ENCODE results near the gene EIF3B.

- TF ChIP-seq, protein P1, sequence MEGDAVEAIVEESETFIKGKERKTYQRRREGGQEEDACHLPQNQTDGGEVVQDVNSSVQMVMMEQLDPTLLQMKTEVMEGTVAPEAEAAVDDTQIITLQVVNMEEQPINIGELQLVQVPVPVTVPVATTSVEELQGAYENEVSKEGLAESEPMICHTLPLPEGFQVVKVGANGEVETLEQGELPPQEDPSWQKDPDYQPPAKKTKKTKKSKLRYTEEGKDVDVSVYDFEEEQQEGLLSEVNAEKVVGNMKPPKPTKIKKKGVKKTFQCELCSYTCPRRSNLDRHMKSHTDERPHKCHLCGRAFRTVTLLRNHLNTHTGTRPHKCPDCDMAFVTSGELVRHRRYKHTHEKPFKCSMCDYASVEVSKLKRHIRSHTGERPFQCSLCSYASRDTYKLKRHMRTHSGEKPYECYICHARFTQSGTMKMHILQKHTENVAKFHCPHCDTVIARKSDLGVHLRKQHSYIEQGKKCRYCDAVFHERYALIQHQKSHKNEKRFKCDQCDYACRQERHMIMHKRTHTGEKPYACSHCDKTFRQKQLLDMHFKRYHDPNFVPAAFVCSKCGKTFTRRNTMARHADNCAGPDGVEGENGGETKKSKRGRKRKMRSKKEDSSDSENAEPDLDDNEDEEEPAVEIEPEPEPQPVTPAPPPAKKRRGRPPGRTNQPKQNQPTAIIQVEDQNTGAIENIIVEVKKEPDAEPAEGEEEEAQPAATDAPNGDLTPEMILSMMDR (conservative IDR thresholded peaks at IDR 0.05; ENCODE audit: low read length), result no peak
- TF ChIP-seq EZH2phosphoT487 (IDR thresholded peaks at IDR 0.05; ENCODE audit: borderline replicate concordance, low read depth, low read length), result no peak
These were observed 44.7 kb upstream of the EIF3B start for GRCh38 chr7:2309889-2310331.

All from OCI-LY7 (cell line).